Measurements from ENCODE around the gene PRKCH. TPM values are rescaled to one million over a fixed set of nuclear protein-coding genes. Genes with fewer than 3 reads are reported as not detected.

The PRKCH gene
- total RNA-seq, 2 experiments from 2014 or later, result 0.85 to 2.3 TPM

DNA sequence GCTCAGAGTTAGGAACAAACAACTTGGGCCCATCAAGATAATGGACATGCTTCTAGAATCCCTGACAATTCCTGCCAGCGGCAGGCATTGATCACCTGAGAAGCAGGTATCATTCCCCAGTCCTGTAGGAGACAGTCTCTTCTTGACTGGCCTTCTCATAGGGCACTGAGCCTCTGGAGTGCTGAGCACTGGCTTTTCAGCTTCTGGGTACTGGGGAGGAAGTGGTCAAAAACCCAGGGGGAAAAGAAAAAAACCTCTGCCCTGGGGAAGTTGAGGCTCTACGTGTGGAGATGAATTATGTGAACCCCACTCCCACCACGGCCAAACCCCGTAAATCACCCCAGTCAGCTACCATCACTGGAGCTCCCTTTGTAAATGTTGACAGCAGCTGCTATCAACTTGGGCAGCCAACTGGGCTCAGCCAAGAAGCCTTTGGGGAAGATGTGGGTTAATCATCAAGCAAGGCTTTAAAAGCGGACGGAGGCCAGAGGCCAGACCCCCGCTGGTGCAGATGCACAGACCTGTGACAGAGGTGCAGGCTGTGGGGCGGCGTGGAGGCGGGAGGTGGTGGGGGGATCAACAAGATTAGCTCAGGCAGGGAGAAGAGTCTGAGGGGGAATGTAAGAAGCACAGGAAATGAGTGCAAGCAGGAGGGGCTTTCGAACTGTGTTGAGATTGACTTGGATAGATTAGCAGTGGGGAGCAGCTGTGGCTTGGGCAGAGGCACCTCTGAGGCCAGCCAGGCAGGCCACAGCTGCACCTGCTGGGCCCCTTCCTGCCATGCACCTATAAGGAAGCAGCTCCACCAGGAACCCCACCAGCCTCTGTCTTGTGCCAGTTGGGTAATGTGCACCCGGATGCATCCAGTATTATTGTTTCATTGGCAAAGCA lies 268.6 kb downstream of the PRKCH start:
- intact Hi-C loops (cut with micrococcal nuclease; ENCODE audit: unreplicated experiment), result no loop called here
- POLR2A ChIA-PET, result interaction anchor here (0.6 to 1.3 kb wide), 6 partner anchors 8 to 30 kb away, joined by 3 to 6 read pairs (median 3); no protein-coding TSS in a partner anchor

DNA sequence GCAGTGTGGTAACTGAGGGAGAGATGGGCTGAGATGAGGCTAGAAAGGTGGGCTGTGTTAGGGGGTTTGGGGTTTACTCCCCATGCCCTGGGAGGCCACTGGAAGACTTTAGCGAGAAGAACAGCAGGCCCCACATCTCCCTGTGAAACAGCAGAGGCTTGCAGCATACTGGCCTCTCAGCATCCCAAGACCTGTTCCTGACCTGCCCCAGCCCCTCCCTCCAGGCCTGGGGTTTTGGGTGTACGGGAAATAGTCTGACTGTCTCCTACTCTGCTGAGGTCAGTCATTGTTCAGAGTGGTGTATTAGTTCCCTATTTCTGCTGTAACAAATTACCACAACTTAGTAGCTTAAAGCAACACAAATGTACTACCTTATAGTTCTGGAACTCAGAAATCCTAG lies 270.5 kb downstream of the PRKCH start:
- ChIA-PET POLR2A (no interaction called here), CTCF (ENCODE audit: unreplicated experiment) (no interaction called here)
- intact Hi-C loops (cut with micrococcal nuclease; ENCODE audit: unreplicated experiment), result no loop called here
- no peak for DNase-seq (ENCODE audit: low spot score)
- Histone ChIP-seq H3K4me1 (ENCODE audit: insufficient read depth, low read length, poor library complexity, severe bottlenecking) (peaks cover 17% of the 10 kb centered on the region), H3K4me2 (ENCODE audit: low read length) (no peak overlapping the region), H3K9me2 (ENCODE audit: insufficient read depth, low read length) (no peaks in the 10 kb centered on the region), H3K36me3 (ENCODE audit: insufficient read depth, low read length) (no peaks in the 10 kb centered on the region), H3K9me3 (ENCODE audit: low read length) (no peaks in the 10 kb centered on the region), H2AFZ (ENCODE audit: low read length) (no peak overlapping the region), H4K20me1 (ENCODE audit: insufficient read depth, low read length) (no peaks in the 10 kb centered on the region), H3K79me2 (ENCODE audit: insufficient read depth, low read depth, low read length) (no peaks in the 10 kb centered on the region), H3K4me3 (ENCODE audit: low read depth, low read length, poor library complexity, severe bottlenecking) (no peak overlapping the region), H3K27ac (ENCODE audit: low read depth, low read length, poor library complexity, severe bottlenecking) (no peak overlapping the region)
- BruUV-seq (replicated peaks), result no TSS peak
- TF ChIP-seq EZH2phosphoT487 (IDR thresholded peaks at IDR 0.05; ENCODE audit: borderline replicate concordance, low read depth, low read length), result no peak
- TF ChIP-seq, protein P1, sequence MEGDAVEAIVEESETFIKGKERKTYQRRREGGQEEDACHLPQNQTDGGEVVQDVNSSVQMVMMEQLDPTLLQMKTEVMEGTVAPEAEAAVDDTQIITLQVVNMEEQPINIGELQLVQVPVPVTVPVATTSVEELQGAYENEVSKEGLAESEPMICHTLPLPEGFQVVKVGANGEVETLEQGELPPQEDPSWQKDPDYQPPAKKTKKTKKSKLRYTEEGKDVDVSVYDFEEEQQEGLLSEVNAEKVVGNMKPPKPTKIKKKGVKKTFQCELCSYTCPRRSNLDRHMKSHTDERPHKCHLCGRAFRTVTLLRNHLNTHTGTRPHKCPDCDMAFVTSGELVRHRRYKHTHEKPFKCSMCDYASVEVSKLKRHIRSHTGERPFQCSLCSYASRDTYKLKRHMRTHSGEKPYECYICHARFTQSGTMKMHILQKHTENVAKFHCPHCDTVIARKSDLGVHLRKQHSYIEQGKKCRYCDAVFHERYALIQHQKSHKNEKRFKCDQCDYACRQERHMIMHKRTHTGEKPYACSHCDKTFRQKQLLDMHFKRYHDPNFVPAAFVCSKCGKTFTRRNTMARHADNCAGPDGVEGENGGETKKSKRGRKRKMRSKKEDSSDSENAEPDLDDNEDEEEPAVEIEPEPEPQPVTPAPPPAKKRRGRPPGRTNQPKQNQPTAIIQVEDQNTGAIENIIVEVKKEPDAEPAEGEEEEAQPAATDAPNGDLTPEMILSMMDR (conservative IDR thresholded peaks at IDR 0.05; ENCODE audit: low read length), result no peak

More for the DNA sequence above, 268.6 kb downstream of the PRKCH start:
- CTCF ChIA-PET (ENCODE audit: unreplicated experiment), result interaction anchor here (1.0 kb wide), 1 partner anchor 18 kb away, joined by 3 read pairs; no protein-coding TSS in a partner anchor
- no peaks in the 10 kb centered on the region for H3K9me2 ChIP-seq (ENCODE audit: insufficient read depth, low read length)
- H4K20me1 ChIP-seq (ENCODE audit: insufficient read depth, low read length), result no peaks in the 10 kb centered on the region
- TF ChIP-seq, protein P1 (conservative IDR thresholded peaks at IDR 0.05; ENCODE audit: low read length), result no peak
- TF ChIP-seq EZH2phosphoT487 (IDR thresholded peaks at IDR 0.05; ENCODE audit: borderline replicate concordance, low read depth, low read length), result no peak
- H3K4me3 ChIP-seq (ENCODE audit: low read depth, low read length, poor library complexity, severe bottlenecking), result no peak overlapping the region
- peak overlapping the region; percentile 52; the same call in 1 of the 2 replicates for H2AFZ ChIP-seq (ENCODE audit: low read length)
- H3K36me3 ChIP-seq (ENCODE audit: insufficient read depth, low read length), result no peaks in the 10 kb centered on the region
- no peaks in the 10 kb centered on the region for H3K79me2 ChIP-seq (ENCODE audit: insufficient read depth, low read depth, low read length)
- H3K9me3 ChIP-seq (ENCODE audit: low read length), result no peaks in the 10 kb centered on the region
- no TSS peak for BruUV-seq (replicated peaks)
- peaks cover 21% of the 10 kb centered on the region for H3K4me1 ChIP-seq (ENCODE audit: insufficient read depth, low read length, poor library complexity, severe bottlenecking)
- H3K4me2 ChIP-seq (ENCODE audit: low read length), result peak overlapping the region; percentile 46
- no peak overlapping the region for H3K27ac ChIP-seq (ENCODE audit: low read depth, low read length, poor library complexity, severe bottlenecking)
- DNase-seq (ENCODE audit: low spot score), result peak; percentile 56

GRCh38 chr14:61593330-61593729 lies 272.0 kb downstream of the PRKCH start:
- intact Hi-C loops (cut with micrococcal nuclease; ENCODE audit: unreplicated experiment), result no loop called here
- Histone ChIP-seq H3K4me2 (ENCODE audit: low read length) (no peak overlapping the region), H3K27ac (ENCODE audit: low read depth, low read length, poor library complexity, severe bottlenecking) (no peak overlapping the region), H3K4me3 (ENCODE audit: low read depth, low read length, poor library complexity, severe bottlenecking) (no peak overlapping the region), H3K36me3 (ENCODE audit: insufficient read depth, low read length) (no peaks in the 10 kb centered on the region), H3K79me2 (ENCODE audit: insufficient read depth, low read depth, low read length) (no peaks in the 10 kb centered on the region), H3K4me1 (ENCODE audit: insufficient read depth, low read length, poor library complexity, severe bottlenecking) (peaks cover 18% of the 10 kb centered on the region), H3K9me3 (ENCODE audit: low read length) (no peaks in the 10 kb centered on the region), H4K20me1 (ENCODE audit: insufficient read depth, low read length) (no peaks in the 10 kb centered on the region), H3K9me2 (ENCODE audit: insufficient read depth, low read length) (no peaks in the 10 kb centered on the region), H2AFZ (ENCODE audit: low read length) (no peak overlapping the region)
- ChIA-PET POLR2A (interaction anchor here (0.8 to 0.9 kb wide), 2 partner anchors 15 to 30 kb away, joined by 3 to 4 read pairs; no protein-coding TSS in a partner anchor), CTCF (ENCODE audit: unreplicated experiment) (interaction anchor here (0.6 kb wide), 1 partner anchor 22 kb away, joined by 3 read pairs; no protein-coding TSS in a partner anchor)
- TF ChIP-seq, protein P1 (conservative IDR thresholded peaks at IDR 0.05; ENCODE audit: low read length), result no peak
- TF ChIP-seq EZH2phosphoT487 (IDR thresholded peaks at IDR 0.05; ENCODE audit: borderline replicate concordance, low read depth, low read length), result no peak
- no peak for DNase-seq (ENCODE audit: low spot score)
- no TSS peak for BruUV-seq (replicated peaks)
